Lung (tissue), 12 donors: ENCODE measurements around the gene HS6ST1. TPM values are rescaled to one million over a fixed set of nuclear protein-coding genes. Genes with fewer than 3 reads are reported as not detected.

Source experiments
- ATAC-seq: fragments of 200-7000 bp; cut with Tn5 transposase; one replicate; pipeline ENCODE4 v1.9.1; 2020; ENCODE audit warnings: moderate number of reproducible peaks; ENCODE audit not compliant: insufficient read depth, low FRiP score
- DNase-seq, 3 donors: peaks; one replicate each; pipeline ENCODE4 v3.0.0-alpha.2; 2013 to 2017
- H3K27ac ChIP-seq, 2 donors: one replicate each; pipeline ENCODE4 v1.5.1; 2013; ENCODE audit warnings: mild to moderate bottlenecking in 2 of 2, moderate library complexity in 2 of 2, control low read depth in 1 of 2, inconsistent platforms in 1 of 2, low read depth in 1 of 2, low read length in 1 of 2
- H3K27me3 ChIP-seq, 3 donors: one replicate each; pipeline ENCODE4 v1.5.1; 2013; ENCODE audit warnings: low read length in 2 of 3; ENCODE audit not compliant: control insufficient read depth in 3 of 3, insufficient read depth in 3 of 3
- H3K36me3 ChIP-seq, 4 donors: one replicate each; pipeline ENCODE4 v1.5.1; 2013; ENCODE audit warnings: low read length in 4 of 4, mild to moderate bottlenecking in 1 of 4, moderate library complexity in 1 of 4; ENCODE audit not compliant: control insufficient read depth in 4 of 4, insufficient read depth in 4 of 4
- H3K4me1 ChIP-seq, 5 donors: one replicate each; pipeline ENCODE4 v1.5.1; 2013; ENCODE audit warnings: low read length in 5 of 5, mild to moderate bottlenecking in 2 of 5, moderate library complexity in 1 of 5; ENCODE audit not compliant: control insufficient read depth in 5 of 5, insufficient read depth in 5 of 5
- H3K4me3 ChIP-seq: one replicate; pipeline ENCODE4 v1.5.1; 2013; ENCODE audit warnings: mild to moderate bottlenecking, control low read depth, moderate library complexity
- H3K9ac ChIP-seq, 2 donors: one replicate each; pipeline ENCODE4 v1.5.1; 2013; ENCODE audit warnings: low read length in 2 of 2, control low read depth in 1 of 2; ENCODE audit not compliant: insufficient read depth in 1 of 2
- H3K9me3 ChIP-seq, 4 donors: one replicate each; pipeline ENCODE4 v1.5.1; 2013; ENCODE audit warnings: low read length in 3 of 4, mild to moderate bottlenecking in 1 of 4, moderate library complexity in 1 of 4; ENCODE audit not compliant: control insufficient read depth in 4 of 4, insufficient read depth in 3 of 4
- WGBS, 2 donors: extraction: QIAGEN DNeasy Blood & Tissue Kit; methylation state at CpG; one replicate each; pipeline ENCODE4 v1.1.7; 2013; 5-methylcytosine and 5-hydroxymethylcytosine counted together
- polyA plus RNA-seq, 2 donors: library from polyadenylated mRNA; stranded (reverse); fragments of 200-250 nt; gene quantifications; one replicate each; pipeline ENCODE4 v1.2.1, GENCODE V29; 2013
- total RNA-seq, 2 donors: library from RNA; depleted of rRNA in 1 of 2; stranded (reverse); fragments of >200 nt in 1 of 2; gene quantifications; one replicate each; pipeline ENCODE4 v1.2.1, GENCODE V29; 2014 to 2021
- TF ChIP-seq, protein P1 (sequence below): IDR thresholded peaks from 2 replicates; pipeline ENCODE4 v1.5.1; 2012; ENCODE audit warnings: mild to moderate bottlenecking; ENCODE audit errors: control extremely low read depth, extremely low read depth
- donor health status: control.
- donor health status: control.
- donor health status: Bipolar disorder and iron deficiency.
- donor health status: healthy.
- donor health status: DM: yes; HTN: yes; CAD: no.

Gene HS6ST1
- total and polyA plus RNA-seq, 4 donors = 15.1 to 37.7 (median 29.1) TPM

DNA sequence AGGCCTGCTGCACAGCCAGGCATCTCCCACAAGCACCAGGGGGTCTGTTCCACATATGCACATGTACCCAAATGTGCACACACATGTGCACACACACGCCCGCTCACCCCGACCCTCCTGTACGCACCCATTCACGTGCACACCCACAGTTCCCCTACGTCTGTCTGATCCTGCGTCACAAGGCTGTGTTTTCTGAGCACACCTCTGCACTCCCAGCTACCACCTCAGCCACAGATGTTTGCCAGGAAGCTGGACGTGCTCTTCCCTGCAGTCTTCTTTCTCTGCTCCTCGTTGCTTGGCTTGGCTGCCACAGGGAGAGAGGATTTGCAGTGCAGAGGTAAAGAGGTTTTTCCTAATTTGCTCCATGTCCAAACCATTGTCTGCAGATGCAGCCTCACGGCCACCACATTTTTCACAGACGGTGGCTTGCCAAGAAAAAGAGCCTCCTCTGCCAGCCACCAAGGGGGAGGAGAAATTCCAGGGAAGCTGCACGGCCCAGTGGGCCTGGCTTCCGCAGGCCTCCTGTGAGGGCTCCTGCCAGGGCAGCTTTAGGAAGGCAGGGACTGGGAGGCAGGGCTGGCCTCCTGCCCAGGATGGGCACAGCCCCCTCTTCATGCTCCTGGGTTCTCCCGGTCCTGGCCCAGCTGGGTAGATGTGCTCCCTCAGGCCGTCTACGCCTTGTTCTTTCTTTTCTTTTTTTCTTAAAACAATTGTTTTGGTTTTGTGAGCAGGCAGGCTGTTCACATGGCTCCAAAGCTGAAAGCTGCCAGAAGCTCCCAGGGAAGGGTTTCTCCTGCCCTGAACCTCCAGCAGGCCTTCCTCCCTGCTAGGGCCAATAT, 29.3 kb upstream of the HS6ST1 start:
- TF ChIP-seq, protein P1, sequence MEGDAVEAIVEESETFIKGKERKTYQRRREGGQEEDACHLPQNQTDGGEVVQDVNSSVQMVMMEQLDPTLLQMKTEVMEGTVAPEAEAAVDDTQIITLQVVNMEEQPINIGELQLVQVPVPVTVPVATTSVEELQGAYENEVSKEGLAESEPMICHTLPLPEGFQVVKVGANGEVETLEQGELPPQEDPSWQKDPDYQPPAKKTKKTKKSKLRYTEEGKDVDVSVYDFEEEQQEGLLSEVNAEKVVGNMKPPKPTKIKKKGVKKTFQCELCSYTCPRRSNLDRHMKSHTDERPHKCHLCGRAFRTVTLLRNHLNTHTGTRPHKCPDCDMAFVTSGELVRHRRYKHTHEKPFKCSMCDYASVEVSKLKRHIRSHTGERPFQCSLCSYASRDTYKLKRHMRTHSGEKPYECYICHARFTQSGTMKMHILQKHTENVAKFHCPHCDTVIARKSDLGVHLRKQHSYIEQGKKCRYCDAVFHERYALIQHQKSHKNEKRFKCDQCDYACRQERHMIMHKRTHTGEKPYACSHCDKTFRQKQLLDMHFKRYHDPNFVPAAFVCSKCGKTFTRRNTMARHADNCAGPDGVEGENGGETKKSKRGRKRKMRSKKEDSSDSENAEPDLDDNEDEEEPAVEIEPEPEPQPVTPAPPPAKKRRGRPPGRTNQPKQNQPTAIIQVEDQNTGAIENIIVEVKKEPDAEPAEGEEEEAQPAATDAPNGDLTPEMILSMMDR = no peak
- peak; percentile 87 to 91 (median 89) for DNase-seq
- no peak overlapping the region for H3K4me3 ChIP-seq
- no peaks in the 10 kb centered on the region for H3K27me3 ChIP-seq
- H3K27ac ChIP-seq = peak overlapping the region in 1 of 2 donors; percentile 65
- peaks cover 0 to 3% (median 0%) of the 10 kb centered on the region in 4 donors for H3K9me3 ChIP-seq
- peak; percentile 53 for ATAC-seq
- no peak overlapping the region for H3K9ac ChIP-seq
- no peaks in the 10 kb centered on the region for H3K36me3 ChIP-seq
- H3K4me1 ChIP-seq = peaks cover 6 to 25% (median 12%) of the 10 kb centered on the region in 5 donors
- 52 to 76% methylated on average over 16 of the region's 16 CpGs for WGBS, 2 donors

DNA sequence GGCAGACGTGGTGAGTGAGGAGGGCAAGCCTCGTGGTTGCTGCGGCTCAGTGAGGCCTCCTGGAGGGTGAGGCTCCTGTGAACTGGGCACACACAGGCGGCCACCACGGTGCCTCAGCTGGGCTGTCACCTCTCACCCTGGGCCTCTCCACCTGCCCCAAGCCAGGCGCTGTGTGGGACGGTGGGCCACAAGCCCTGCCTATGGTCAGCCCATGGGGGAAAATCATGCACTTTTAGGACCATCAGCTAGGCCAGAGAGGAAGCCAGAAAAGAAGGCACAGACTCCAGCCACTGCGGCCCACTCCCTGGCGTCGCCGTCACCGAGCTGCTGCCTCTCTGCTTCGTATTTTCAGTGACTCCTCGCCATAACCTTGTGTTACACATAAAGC, 28.5 kb upstream of the HS6ST1 start:
- no peak for ATAC-seq
- H3K36me3 ChIP-seq = no peaks in the 10 kb centered on the region
- 88 to 91% methylated on average over 14 of the region's 14 CpGs for WGBS, 2 donors

DNA sequence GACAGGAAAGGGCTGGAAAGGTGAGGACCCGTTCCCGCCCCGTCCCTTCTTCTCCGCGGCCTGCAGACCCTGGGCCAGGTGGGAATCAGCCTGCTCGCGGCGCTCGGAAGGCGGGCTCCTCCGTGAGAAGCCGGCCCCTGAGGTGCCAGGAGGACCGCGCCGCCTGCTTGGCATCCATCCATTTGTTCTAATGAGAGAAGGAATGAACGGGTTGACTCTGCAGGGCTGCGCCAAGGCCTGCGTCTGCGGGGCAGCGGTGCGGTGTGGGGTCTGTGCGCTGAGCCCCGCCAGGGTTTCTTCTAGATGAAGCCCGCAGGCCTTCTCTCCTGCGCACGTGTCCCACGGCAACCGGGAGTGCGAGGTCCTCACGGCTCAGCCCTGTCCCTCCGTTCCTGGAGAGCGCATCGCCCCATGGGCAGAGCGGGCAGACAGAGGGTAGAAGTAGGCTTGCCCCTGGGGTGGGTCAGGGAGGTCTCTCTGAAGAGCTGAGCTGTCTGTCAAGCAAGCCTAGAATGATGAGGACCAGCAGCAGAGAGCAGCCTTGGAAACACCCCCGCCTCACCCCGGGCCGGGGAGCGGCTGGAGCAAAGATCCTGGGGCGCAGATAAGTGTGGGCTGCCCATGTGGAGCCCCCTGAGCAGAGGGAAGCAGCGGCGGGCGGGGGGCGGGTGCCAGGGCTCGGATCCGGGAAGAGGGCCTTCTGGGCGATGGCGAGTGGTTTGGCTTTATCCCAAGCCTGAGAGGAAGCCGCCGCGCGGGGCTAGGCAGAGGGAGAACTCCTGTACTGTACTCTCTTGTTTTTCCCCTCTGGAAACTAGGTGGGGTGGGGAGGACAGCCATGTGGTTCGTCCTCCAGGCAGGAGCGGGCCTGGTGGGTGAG, 27.9 kb upstream of the HS6ST1 start:
- H3K27me3 ChIP-seq = no peaks in the 10 kb centered on the region
- H3K9me3 ChIP-seq = peaks cover 0 to under 1% (median 0%) of the 10 kb centered on the region in 4 donors
- H3K36me3 ChIP-seq = no peaks in the 10 kb centered on the region
- H3K4me1 ChIP-seq = peaks cover 6 to 25% (median 12%) of the 10 kb centered on the region in 5 donors
- DNase-seq (peak in 1 of 3 donors; percentile 27), ATAC-seq (no peak)
- no peak overlapping the region for H3K9ac ChIP-seq
- H3K27ac ChIP-seq = no peak overlapping the region
- WGBS, 2 donors = 81 to 85% methylated on average over 53 of the region's 53 CpGs
- TF ChIP-seq, protein P1 = no peak
- H3K4me3 ChIP-seq = no peak overlapping the region

More for the DNA sequence above, 28.5 kb upstream of the HS6ST1 start:
- H3K4me3 ChIP-seq = no peak overlapping the region
- TF ChIP-seq, protein P1 = no peak
- no peak overlapping the region for H3K9ac ChIP-seq
- no peaks in the 10 kb centered on the region for H3K27me3 ChIP-seq
- peaks cover 0 to 3% (median 0%) of the 10 kb centered on the region in 4 donors for H3K9me3 ChIP-seq
- H3K27ac ChIP-seq = no peak overlapping the region
- DNase-seq = no peak
- H3K4me1 ChIP-seq = peaks cover 6 to 25% (median 12%) of the 10 kb centered on the region in 5 donors
